Gastrocnemius medialis (tissue), 4 donors: ENCODE results near the gene TAF11.

ENCODE experiments used
- POLR2A ChIP-seq, 2 donors: fragments of 450-650 bp; IDR thresholded peaks; one replicate each; pipeline ENCODE4 v1.6.1; 2017; ENCODE audit warnings: antibody characterized with exemption in 2 of 2, mild to moderate bottlenecking in 2 of 2, moderate library complexity in 2 of 2
- TF ChIP-seq, protein P1 (sequence below), 5 experiments: fragments of 450-650 bp in 3 of 5; fragments of 200-600 bp in 2 of 5; sonication (generic) in 2 of 5; IDR thresholded peaks in 4 of 5; conservative IDR thresholded peaks in 1 of 5; 1 replicate in 4 of 5; 2 replicates in 1 of 5; pipeline ENCODE4 v1.5.1; 2016 to 2019; ENCODE audit warnings: antibody characterized with exemption in 5 of 5, mild to moderate bottlenecking in 3 of 5, moderate library complexity in 3 of 5

DNA sequence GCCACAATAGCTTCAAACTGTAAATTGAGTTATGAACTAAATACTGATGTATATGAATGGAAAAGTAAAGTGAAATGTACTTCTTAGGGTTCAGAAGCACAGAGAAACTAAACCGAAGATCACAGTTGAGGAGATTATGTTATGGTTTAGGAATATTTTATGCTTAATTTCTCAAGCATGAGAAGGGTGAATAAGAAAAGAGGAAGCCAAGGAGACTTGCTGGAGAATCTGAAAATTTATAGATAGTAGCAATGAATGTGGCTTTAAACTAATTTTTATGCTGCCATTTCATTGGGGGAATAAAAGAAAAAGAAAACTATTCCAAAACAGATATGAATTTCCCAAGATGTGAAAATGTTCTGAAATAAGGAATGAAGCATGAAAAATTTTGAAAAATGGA lies 6.9 kb upstream of the TAF11 start:
- TF ChIP-seq, protein P1, sequence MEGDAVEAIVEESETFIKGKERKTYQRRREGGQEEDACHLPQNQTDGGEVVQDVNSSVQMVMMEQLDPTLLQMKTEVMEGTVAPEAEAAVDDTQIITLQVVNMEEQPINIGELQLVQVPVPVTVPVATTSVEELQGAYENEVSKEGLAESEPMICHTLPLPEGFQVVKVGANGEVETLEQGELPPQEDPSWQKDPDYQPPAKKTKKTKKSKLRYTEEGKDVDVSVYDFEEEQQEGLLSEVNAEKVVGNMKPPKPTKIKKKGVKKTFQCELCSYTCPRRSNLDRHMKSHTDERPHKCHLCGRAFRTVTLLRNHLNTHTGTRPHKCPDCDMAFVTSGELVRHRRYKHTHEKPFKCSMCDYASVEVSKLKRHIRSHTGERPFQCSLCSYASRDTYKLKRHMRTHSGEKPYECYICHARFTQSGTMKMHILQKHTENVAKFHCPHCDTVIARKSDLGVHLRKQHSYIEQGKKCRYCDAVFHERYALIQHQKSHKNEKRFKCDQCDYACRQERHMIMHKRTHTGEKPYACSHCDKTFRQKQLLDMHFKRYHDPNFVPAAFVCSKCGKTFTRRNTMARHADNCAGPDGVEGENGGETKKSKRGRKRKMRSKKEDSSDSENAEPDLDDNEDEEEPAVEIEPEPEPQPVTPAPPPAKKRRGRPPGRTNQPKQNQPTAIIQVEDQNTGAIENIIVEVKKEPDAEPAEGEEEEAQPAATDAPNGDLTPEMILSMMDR (IDR thresholded peaks at IDR 0.05 in 4 of 5, conservative IDR thresholded peaks at IDR 0.05 in 1 of 5) = no peak
- TF ChIP-seq POLR2A (IDR thresholded peaks at IDR 0.05) = no peak
